ENCODE measurements around the gene CITED4.

Gene CITED4

DNA sequence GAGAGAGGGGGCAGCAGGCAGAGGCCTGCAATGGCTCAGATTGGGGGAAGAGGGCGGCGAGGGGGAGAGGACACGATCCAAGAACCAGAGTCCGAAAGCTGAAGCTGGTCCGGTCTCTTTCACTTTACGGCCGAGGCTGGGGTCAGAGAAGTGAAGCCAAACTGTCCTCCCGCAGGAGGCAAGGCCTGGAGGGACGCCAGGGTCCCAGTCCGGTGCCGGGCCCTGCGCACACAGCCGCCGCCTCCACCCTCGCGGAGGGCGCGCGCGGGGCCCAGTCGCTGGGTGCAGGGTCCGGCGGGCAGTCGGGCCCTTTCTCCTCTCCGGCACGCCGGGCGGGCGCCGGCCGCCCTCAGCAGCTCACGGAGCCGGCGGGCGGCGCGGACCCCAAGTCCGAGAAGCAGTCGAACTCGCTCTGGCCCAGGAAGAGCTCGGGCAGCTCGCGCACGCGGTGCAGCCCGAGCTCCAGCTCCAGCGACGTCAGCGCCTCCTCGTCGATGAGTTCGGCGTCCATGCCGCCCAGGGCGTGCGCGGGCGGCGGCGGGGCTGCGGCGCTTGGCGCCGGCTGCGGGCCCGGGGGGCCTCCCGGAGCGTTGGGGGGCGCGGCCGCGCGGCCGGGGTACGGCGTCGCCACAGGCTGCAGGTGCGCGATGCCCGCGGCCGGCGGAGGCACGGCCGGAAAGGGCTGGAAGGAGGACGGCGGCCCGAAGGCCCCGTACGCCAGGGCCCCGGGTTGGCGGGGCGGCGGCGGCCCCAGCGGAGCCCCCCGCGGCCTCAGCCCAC is 749 bp downstream of the CITED4 start:
- Histone ChIP-seq H3K9me2 (ENCODE audit: low read depth, low read length) (no peaks in the 10 kb centered on the region), H3F3A (ENCODE audit: insufficient read depth, low read length) (no peaks in the 10 kb centered on the region), H3K79me2 (ENCODE audit: insufficient read depth, low read length) (no peaks in the 10 kb centered on the region), H3K27ac (ENCODE audit: low read depth, low read length, poor library complexity, severe bottlenecking) (no peak overlapping the region), H3K4me2 (ENCODE audit: low read length) (no peak overlapping the region), H3K36me3 (ENCODE audit: insufficient read depth, low read length) (no peaks in the 10 kb centered on the region), H3K4me1 (ENCODE audit: insufficient read depth, low read length, severe bottlenecking) (no peaks in the 10 kb centered on the region), H3K4me3 (ENCODE audit: low read depth, low read length, poor library complexity, severe bottlenecking) (no peak overlapping the region), H3K9ac (ENCODE audit: low read length) (no peak overlapping the region), H3K27me3 (ENCODE audit: insufficient read depth, low read length) (no peaks in the 10 kb centered on the region), H4K20me1 (ENCODE audit: insufficient read depth, low read length) (no peaks in the 10 kb centered on the region), H2AFZ (ENCODE audit: low read length) (no peak overlapping the region), H3K9me3 (ENCODE audit: low read length) (no peaks in the 10 kb centered on the region)
- TF ChIP-seq CTCF (IDR thresholded peaks at IDR 0.05; ENCODE audit: low read length) (no peak), EZH2 (IDR thresholded peaks at IDR 0.05; ENCODE audit: borderline replicate concordance, low read length) (no peak)

DNA sequence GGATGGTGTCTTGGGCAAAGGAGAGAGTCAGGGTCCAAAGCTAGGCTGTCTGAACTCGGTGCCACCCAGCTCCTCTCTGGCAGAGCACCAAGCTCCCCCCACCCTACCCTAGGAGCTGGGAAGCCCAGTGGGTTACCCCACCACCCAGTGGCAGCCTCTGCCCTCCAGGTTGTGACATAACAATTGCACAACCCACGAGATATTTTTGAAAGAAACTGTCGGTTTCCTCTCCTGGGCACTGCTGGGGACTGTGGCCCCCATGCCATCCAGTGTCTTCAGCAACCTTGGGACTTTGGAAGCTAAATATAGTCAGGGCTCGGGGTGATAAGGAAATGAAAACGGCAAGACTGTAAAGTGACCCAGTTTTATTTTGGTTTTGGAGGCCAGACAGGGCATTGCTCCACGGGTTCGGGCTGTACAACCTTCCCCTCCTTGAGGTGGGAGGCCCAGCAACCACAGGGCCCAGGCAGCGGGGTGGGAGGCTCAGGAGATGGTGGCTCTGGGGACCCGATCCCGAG is 1.4 kb downstream of the CITED4 start:
- Histone ChIP-seq H3K9me2 (ENCODE audit: low read depth, low read length) (no peaks in the 10 kb centered on the region), H3K9ac (ENCODE audit: low read length) (no peak overlapping the region), H3K36me3 (ENCODE audit: insufficient read depth, low read length) (no peaks in the 10 kb centered on the region), H2AFZ (ENCODE audit: low read length) (no peak overlapping the region), H3K4me3 (ENCODE audit: low read depth, low read length, poor library complexity, severe bottlenecking) (no peak overlapping the region), H3K4me2 (ENCODE audit: low read length) (no peak overlapping the region), H3K27ac (ENCODE audit: low read depth, low read length, poor library complexity, severe bottlenecking) (no peak overlapping the region), H3K4me1 (ENCODE audit: insufficient read depth, low read length, severe bottlenecking) (no peaks in the 10 kb centered on the region), H3K9me3 (ENCODE audit: low read length) (no peaks in the 10 kb centered on the region), H4K20me1 (ENCODE audit: insufficient read depth, low read length) (no peaks in the 10 kb centered on the region), H3K79me2 (ENCODE audit: insufficient read depth, low read length) (no peaks in the 10 kb centered on the region), H3K27me3 (ENCODE audit: insufficient read depth, low read length) (no peaks in the 10 kb centered on the region), H3F3A (ENCODE audit: insufficient read depth, low read length) (no peaks in the 10 kb centered on the region)
- TF ChIP-seq CTCF (IDR thresholded peaks at IDR 0.05; ENCODE audit: low read length) (no peak), EZH2 (IDR thresholded peaks at IDR 0.05; ENCODE audit: borderline replicate concordance, low read length) (no peak)

GRCh38 chr1:40858856-40859416 is 3.2 kb downstream of the CITED4 start:
- Histone ChIP-seq H3K27ac (ENCODE audit: low read depth, low read length, poor library complexity, severe bottlenecking) (no peak overlapping the region), H3K36me3 (ENCODE audit: insufficient read depth, low read length) (no peaks in the 10 kb centered on the region), H3K79me2 (ENCODE audit: insufficient read depth, low read length) (no peaks in the 10 kb centered on the region), H3F3A (ENCODE audit: insufficient read depth, low read length) (no peaks in the 10 kb centered on the region), H3K27me3 (ENCODE audit: insufficient read depth, low read length) (no peaks in the 10 kb centered on the region), H2AFZ (ENCODE audit: low read length) (no peak overlapping the region), H3K9me3 (ENCODE audit: low read length) (no peaks in the 10 kb centered on the region), H3K9ac (ENCODE audit: low read length) (no peak overlapping the region), H3K9me2 (ENCODE audit: low read depth, low read length) (no peaks in the 10 kb centered on the region), H3K4me1 (ENCODE audit: insufficient read depth, low read length, severe bottlenecking) (no peaks in the 10 kb centered on the region), H3K4me3 (ENCODE audit: low read depth, low read length, poor library complexity, severe bottlenecking) (no peak overlapping the region), H3K4me2 (ENCODE audit: low read length) (no peak overlapping the region), H4K20me1 (ENCODE audit: insufficient read depth, low read length) (no peaks in the 10 kb centered on the region)
- TF ChIP-seq EZH2 (IDR thresholded peaks at IDR 0.05; ENCODE audit: borderline replicate concordance, low read length) (no peak), CTCF (IDR thresholded peaks at IDR 0.05; ENCODE audit: low read length) (no peak)
